M059J (cell line): ENCODE data around the gene ACTA1. TPM values are rescaled to one million over a fixed set of nuclear protein-coding genes. Genes with fewer than 3 reads are reported as not detected.
"Not testable (repeated sequence)": the region's sequence is repeated elsewhere in the genome, so short reads cannot be mapped to it uniquely, and the experiment has no call there.

Experiments used
- DNase-seq: peaks from one replicate; pipeline ENCODE4 v3.0.0-alpha.2; 2012; ENCODE audit warnings: low read depth
- total RNA-seq: library from RNA; depleted of rRNA; stranded (reverse); fragments of >200 nt; shearing (Covaris generic); gene quantifications from 2 replicates; pipeline ENCODE4 v1.2.3, GENCODE V29; 2014

Gene ACTA1
- total RNA-seq, 1 experiment from 2014 or later = not detected

- DNase-seq = peak; percentile 91
These were observed 7.1 kb upstream of the ACTA1 start for GRCh38 chr1:229440851-229441537.

GRCh38 chr1:229438021-229438420 lies 4.1 kb upstream of the ACTA1 start:
- no peak for DNase-seq

- DNase-seq = peak; percentile 74
These were observed 3.5 kb upstream of the ACTA1 start for GRCh38 chr1:229437443-229437842.

- no peak for DNase-seq
These were observed 2.3 kb upstream of the ACTA1 start for GRCh38 chr1:229436201-229436600.

GRCh38 chr1:229434641-229435051 lies 752 bp upstream of the ACTA1 start:
- no peak for DNase-seq

- no peak for DNase-seq
These were observed 410 bp downstream of the ACTA1 start for GRCh38 chr1:229433364-229434004.

GRCh38 chr1:229432905-229433304 lies 989 bp downstream of the ACTA1 start:
- no peak for DNase-seq

- DNase-seq = no peak
These were observed 1.8 kb downstream of the ACTA1 start for GRCh38 chr1:229432116-229432461.

- DNase-seq = no peak
These were observed 2.4 kb downstream of the ACTA1 start for GRCh38 chr1:229431284-229432115.

GRCh38 chr1:229430761-229431283 lies 3.1 kb downstream of the ACTA1 start:
- DNase-seq = no peak

- no peak for DNase-seq
These were observed 5.6 kb downstream of the ACTA1 start for GRCh38 chr1:229428256-229428655.

GRCh38 chr1:229427572-229427971 lies 6.3 kb downstream of the ACTA1 start:
- no peak for DNase-seq

- no peak for DNase-seq
These were observed 8.2 kb downstream of the ACTA1 start for GRCh38 chr1:229425564-229426159.

GRCh38 chr1:229420765-229421164 lies 13.1 kb downstream of the ACTA1 start:
- no peak for DNase-seq

GRCh38 chr1:229420224-229420623 lies 13.7 kb downstream of the ACTA1 start:
- no peak for DNase-seq

- not testable (repeated sequence) for DNase-seq
These were observed 15.3 kb downstream of the ACTA1 start for GRCh38 chr1:229418586-229418985.

GRCh38 chr1:229412810-229413209 lies 21.1 kb downstream of the ACTA1 start:
- not testable (repeated sequence) for DNase-seq

GRCh38 chr1:229412056-229412455 lies 21.8 kb downstream of the ACTA1 start:
- no peak for DNase-seq

- no peak for DNase-seq
These were observed 22.3 kb downstream of the ACTA1 start for GRCh38 chr1:229411434-229412055.

- peak; percentile 82 for DNase-seq
These were observed 23.0 kb downstream of the ACTA1 start for GRCh38 chr1:229410692-229411433.

- DNase-seq = no peak
These were observed 23.6 kb downstream of the ACTA1 start for GRCh38 chr1:229410370-229410691.
